Gastrocnemius medialis (tissue), 4 donors: ENCODE data around the gene ASCL1.

Experiments used
- CTCF ChIP-seq, 5 experiments: fragments of 450-650 bp in 3 of 5; fragments of 200-600 bp in 2 of 5; sonication (generic) in 2 of 5; IDR thresholded peaks in 4 of 5; conservative IDR thresholded peaks in 1 of 5; 1 replicate in 4 of 5; 2 replicates in 1 of 5; pipeline ENCODE4 v1.5.1; 2016 to 2019; ENCODE audit warnings: antibody characterized with exemption in 5 of 5, mild to moderate bottlenecking in 3 of 5, moderate library complexity in 3 of 5
- POLR2A ChIP-seq, 2 donors: fragments of 450-650 bp; IDR thresholded peaks; one replicate each; pipeline ENCODE4 v1.6.1; 2017; ENCODE audit warnings: antibody characterized with exemption in 2 of 2, mild to moderate bottlenecking in 2 of 2, moderate library complexity in 2 of 2

- TF ChIP-seq CTCF (IDR thresholded peaks at IDR 0.05 in 4 of 5, conservative IDR thresholded peaks at IDR 0.05 in 1 of 5) (no peak), POLR2A (IDR thresholded peaks at IDR 0.05) (no peak)
Measured at GRCh38 chr12:102963796-102964195, 6.3 kb downstream of the ASCL1 start.
